IMR-90 (cell line): ENCODE measurements around the gene ADGRF3. TPM values are rescaled to one million over a fixed set of nuclear protein-coding genes. Genes with fewer than 3 reads are reported as not detected.

Experiments used
- ATAC-seq: fragments of 200-7000 bp; cut with Tn5 transposase; 2 replicates; pipeline ENCODE4 v1.9.1; 2020; ENCODE audit warnings: low read depth, mild to moderate bottlenecking, moderate library complexity
- BruUV-seq: library from RNA; stranded (reverse); fragments of 400-500 nt; replicated peaks from 2 replicates; lab custom pipeline; 2021; lab: Mats Ljungman, UMichigan
- CTCF ChIA-PET: fragments of 300-600 bp; formaldehyde crosslinking; extraction: SDS; loops from one replicate; lab custom pipeline; 2021; ENCODE audit warnings: antibody characterized with exemption; lab: Yijun Ruan, JAX
- POLR2A ChIA-PET: fragments of 300-600 bp; sonication (Branson Sonifier 250); formaldehyde crosslinking; loops from one replicate; lab custom pipeline; 2022; ENCODE audit warnings: antibody characterized with exemption; ENCODE audit not compliant: unreplicated experiment; lab: Charles Lee
- DNase-seq: peaks from one replicate; pipeline ENCODE4 v3.0.0; 2013
- H2AFZ ChIP-seq: replicated peaks from 2 replicates; pipeline ENCODE3; 2013; ENCODE audit warnings: low read length, mild to moderate bottlenecking; ENCODE audit not compliant: poor library complexity
- H2AK5ac ChIP-seq: 2 replicates; pipeline ENCODE4 v1.6.1; 2013; ENCODE audit warnings: low read depth, low read length, inconsistent platforms
- H2AK9ac ChIP-seq: replicated peaks from 2 replicates; pipeline ENCODE3; 2013; ENCODE audit warnings: mild to moderate bottlenecking, low read depth, low read length, moderate library complexity; ENCODE audit not compliant: poor library complexity
- H2BK120ac ChIP-seq: 2 replicates; pipeline ENCODE4 v1.6.1; 2013; ENCODE audit warnings: low read depth, low read length, inconsistent platforms
- H2BK15ac ChIP-seq: 3 replicates; pipeline ENCODE4 v1.6.1; 2013; ENCODE audit warnings: low read depth, low read length, inconsistent platforms
- H2BK20ac ChIP-seq: 2 replicates; pipeline ENCODE4 v1.6.1; 2013; ENCODE audit warnings: low read depth, mild to moderate bottlenecking, inconsistent platforms, low read length, moderate library complexity
- H2BK5ac ChIP-seq: 2 replicates; pipeline ENCODE4 v1.6.1; 2013; ENCODE audit warnings: mild to moderate bottlenecking, low read depth, low read length, inconsistent platforms; ENCODE audit not compliant: poor library complexity, severe bottlenecking
- H3K14ac ChIP-seq: replicated peaks from 2 replicates; pipeline ENCODE4 v1.6.1; 2013; ENCODE audit warnings: low read depth, low read length, inconsistent platforms
- H3K18ac ChIP-seq: 2 replicates; pipeline ENCODE4 v1.6.1; 2013; ENCODE audit warnings: low read depth, low read length, control low read depth
- H3K23ac ChIP-seq: 2 replicates; pipeline ENCODE4 v1.6.1; 2013; ENCODE audit warnings: low read depth, low read length, inconsistent platforms
- H3K27ac ChIP-seq: 2 replicates; pipeline ENCODE4 v1.5.1; 2013; ENCODE audit warnings: mild to moderate bottlenecking, control low read depth, low read length; ENCODE audit not compliant: insufficient read depth
- H3K27me3 ChIP-seq: 2 replicates; pipeline ENCODE4 v1.6.1; 2013; ENCODE audit warnings: low read length; ENCODE audit not compliant: control insufficient read depth, insufficient read depth
- H3K36me3 ChIP-seq: 2 replicates; pipeline ENCODE4 v1.6.1; 2013; ENCODE audit warnings: low read length, mixed read lengths; ENCODE audit not compliant: control insufficient read depth, insufficient read depth
- H3K4ac ChIP-seq: 2 replicates; pipeline ENCODE4 v1.6.1; 2013; ENCODE audit warnings: low read depth, low read length, inconsistent platforms
- H3K4me1 ChIP-seq: 2 replicates; pipeline ENCODE4 v1.6.1; 2013; ENCODE audit warnings: low read length, mixed read lengths; ENCODE audit not compliant: control insufficient read depth, insufficient read depth
- H3K4me2 ChIP-seq: 2 replicates; pipeline ENCODE4 v1.6.1; 2013; ENCODE audit warnings: low read depth, mild to moderate bottlenecking, control low read depth, low read length, moderate library complexity
- H3K4me3 ChIP-seq: 2 replicates; pipeline ENCODE4 v1.5.1; 2013; ENCODE audit warnings: low read depth, mild to moderate bottlenecking, control low read depth, low read length, moderate library complexity; ENCODE audit not compliant: insufficient read depth
- H3K56ac ChIP-seq: 2 replicates; pipeline ENCODE4 v1.6.1; 2013; ENCODE audit warnings: low read length, inconsistent platforms; ENCODE audit not compliant: insufficient read depth; ENCODE audit errors: extremely low read depth
- H3K79me1 ChIP-seq, 2 experiments: 2 replicates each; pipeline ENCODE4 v1.6.1; 2013; ENCODE audit warnings: low read length in 2 of 2, inconsistent platforms in 1 of 2, low read depth in 1 of 2
- H3K9ac ChIP-seq: 2 replicates; pipeline ENCODE4 v1.6.1; 2013; ENCODE audit warnings: low read depth, low read length, control low read depth
- H3K9me1 ChIP-seq: 2 replicates; pipeline ENCODE4 v1.6.1; 2013; ENCODE audit warnings: low read length, inconsistent platforms; ENCODE audit not compliant: insufficient read depth
- H3K9me3 ChIP-seq: 2 replicates; pipeline ENCODE4 v1.6.1; 2013; ENCODE audit warnings: low read length; ENCODE audit not compliant: control insufficient read depth, insufficient read depth
- H4K20me1 ChIP-seq: 2 replicates; pipeline ENCODE4 v1.6.1; 2013; ENCODE audit warnings: low read length, inconsistent platforms; ENCODE audit not compliant: insufficient read depth
- H4K5ac ChIP-seq: 2 replicates; pipeline ENCODE4 v1.6.1; 2013; ENCODE audit warnings: mild to moderate bottlenecking, low read depth, low read length, control low read depth
- H4K8ac ChIP-seq, 2 experiments: 2 replicates each; pipeline ENCODE4 v1.6.1; 2013; ENCODE audit warnings: low read depth in 2 of 2, low read length in 2 of 2, control low read depth in 1 of 2, inconsistent platforms in 1 of 2
- H4K91ac ChIP-seq: 2 replicates; pipeline ENCODE4 v1.6.1; 2013; ENCODE audit warnings: low read depth, low read length, inconsistent platforms; ENCODE audit not compliant: insufficient read depth
- CEBPB ChIP-seq: IDR thresholded peaks from 2 replicates; pipeline ENCODE4 v1.6.1; 2012; ENCODE audit warnings: low read depth, low read length, improper control_type of control experiment
- CHD1 ChIP-seq: IDR thresholded peaks from 2 replicates; pipeline ENCODE4 v1.6.1; 2012; ENCODE audit warnings: low read depth, low read length, improper control_type of control experiment
- RAD21 ChIP-seq: IDR thresholded peaks from 2 replicates; pipeline ENCODE4 v1.6.1; 2012; ENCODE audit warnings: low read length, improper control_type of control experiment
- RFX5 ChIP-seq: IDR thresholded peaks from 2 replicates; pipeline ENCODE4 v1.8.0; 2012; ENCODE audit warnings: low read depth, mild to moderate bottlenecking, low read length, moderate library complexity
- WGBS, 2 experiments: methylation state at CpG; one replicate each; pipeline versions ENCODE4 v1.1.5 to v1.1.7; 2013; ENCODE audit warnings: missing lambda C conversion rate in 2 of 2; ENCODE audit not compliant: insufficient read length in 1 of 2; ENCODE audit errors: extremely low coverage in 2 of 2; 5-methylcytosine and 5-hydroxymethylcytosine counted together
- dilution Hi-C: fragments of 300-500 bp; cut with HindIII; formaldehyde crosslinking; loops from one replicate; pipeline ENCODE4 v1.14.3; 2018; ENCODE audit warnings: low sequenced_read_pairs; ENCODE audit not compliant: unreplicated experiment
- in situ Hi-C: fragments of 300-500 bp; cut with MboI; formaldehyde crosslinking; loops from 3 replicates; pipeline ENCODE4 v1.14.3; 2019; ENCODE audit warnings: low sequenced_read_pairs, inconsistent platforms, mixed read lengths
- intact Hi-C: fragments of 100-400 bp; cut with micrococcal nuclease; formaldehyde crosslinking; loops from 2 replicates; pipeline ENCODE4 v1.10.0; 2022
- polyA plus RNA-seq, 3 experiments: library from polyadenylated mRNA; depleted of rRNA; stranded (reverse); fragments of >200 nt; gene quantifications; 2 replicates each; pipeline ENCODE4 v1.2.3, GENCODE V29; 2012; ENCODE audit warnings: low replicate concordance in 1 of 3
- total RNA-seq: library from RNA; depleted of rRNA; stranded (reverse); fragments of >200 nt; gene quantifications from 2 replicates; pipeline ENCODE4 v1.2.3, GENCODE V29; 2012

The ADGRF3 gene
- total and polyA plus RNA-seq, 2 of the 4 experiments (the other 2 are of a cell fraction), result 0.15 TPM; not detected in 1

GRCh38 chr2:26359886-26360473, 13.4 kb upstream of the ADGRF3 start:
- Histone ChIP-seq H3K27me3 (no peaks in the 10 kb centered on the region), H3K27ac (no peak overlapping the region), H2BK120ac (no peak overlapping the region), H3K4me1 (peaks cover 6% of the 10 kb centered on the region), H3K4me2 (no peak overlapping the region), H4K8ac (no peak overlapping the region), H3K9me3 (no peaks in the 10 kb centered on the region), H4K91ac (no peak overlapping the region), H3K56ac (no peak overlapping the region), H3K9ac (no peak overlapping the region), H2AK9ac (no peak overlapping the region), H2BK20ac (no peak overlapping the region), H3K9me1 (peaks cover 6% of the 10 kb centered on the region), H3K79me1 (peaks cover 16 to 67% of the 10 kb centered on the region in 2 experiments), H4K20me1 (peaks cover 17% of the 10 kb centered on the region; the same call in 1 of the 2 replicates), H2AK5ac (no peak overlapping the region), H3K4ac (no peak overlapping the region), H3K36me3 (no peaks in the 10 kb centered on the region), H3K18ac (no peak overlapping the region), H3K23ac (no peak overlapping the region), H2BK15ac (no peak overlapping the region), H2AFZ (no peak overlapping the region), H3K14ac (no peak overlapping the region), H3K4me3 (no peak overlapping the region), H2BK5ac (no peak overlapping the region), H4K5ac (no peak overlapping the region)
- POLR2A ChIA-PET, result no interaction called here
- TF ChIP-seq RFX5 (no peak), CEBPB (no peak), CHD1 (no peak), RAD21 (no peak)
- intact Hi-C loops, result no loop called here
- in situ Hi-C loops, result no loop called here
- no TSS peak for BruUV-seq
- dilution Hi-C loops, result no loop called here
- WGBS, 2 experiments, result no CpG with 5 or more reads among the region's 4 CpGs
- CTCF ChIA-PET, result interaction anchor here (0.6 kb wide), 1 partner anchor 478 kb away, joined by 4 read pairs; no protein-coding TSS in a partner anchor
- DNase-seq (no peak), ATAC-seq (no peak)
